ENCODE results near the gene C19orf47.

C19orf47 gene

GRCh38 chr19:40286971-40287421 is 61.2 kb downstream of the C19orf47 start:
- Histone ChIP-seq H4K20me1 (ENCODE audit: insufficient read depth, low read length) (peaks cover 22% of the 10 kb centered on the region), H3K4me1 (ENCODE audit: low read length) (peaks cover 20% of the 10 kb centered on the region), H3K79me2 (ENCODE audit: low read length) (peaks cover 31% of the 10 kb centered on the region), H3K27ac (ENCODE audit: low read length) (peak overlapping the region; percentile 87), H3K4me3 (ENCODE audit: low read length) (no peak overlapping the region), H2AFZ (ENCODE audit: low read depth, low read length) (peak overlapping the region; percentile 64), H3K9ac (ENCODE audit: low read length) (peak overlapping the region; percentile 87; the same call in 1 of the 2 replicates), H3K27me3 (ENCODE audit: low read depth, low read length) (no peaks in the 10 kb centered on the region), H3K4me2 (ENCODE audit: low read length) (peak overlapping the region; percentile 76), H3K9me3 (ENCODE audit: insufficient read depth, low read length) (no peaks in the 10 kb centered on the region), H3K36me3 (replicated peaks; ENCODE audit: low read depth, low read length) (peaks cover 3% of the 10 kb centered on the region)
- TF ChIP-seq CTCF (IDR thresholded peaks at IDR 0.05; ENCODE audit: low read depth, low read length): no peak
- TF ChIP-seq EZH2phosphoT487 (IDR thresholded peaks at IDR 0.05; ENCODE audit: low read depth): no peak

DNA sequence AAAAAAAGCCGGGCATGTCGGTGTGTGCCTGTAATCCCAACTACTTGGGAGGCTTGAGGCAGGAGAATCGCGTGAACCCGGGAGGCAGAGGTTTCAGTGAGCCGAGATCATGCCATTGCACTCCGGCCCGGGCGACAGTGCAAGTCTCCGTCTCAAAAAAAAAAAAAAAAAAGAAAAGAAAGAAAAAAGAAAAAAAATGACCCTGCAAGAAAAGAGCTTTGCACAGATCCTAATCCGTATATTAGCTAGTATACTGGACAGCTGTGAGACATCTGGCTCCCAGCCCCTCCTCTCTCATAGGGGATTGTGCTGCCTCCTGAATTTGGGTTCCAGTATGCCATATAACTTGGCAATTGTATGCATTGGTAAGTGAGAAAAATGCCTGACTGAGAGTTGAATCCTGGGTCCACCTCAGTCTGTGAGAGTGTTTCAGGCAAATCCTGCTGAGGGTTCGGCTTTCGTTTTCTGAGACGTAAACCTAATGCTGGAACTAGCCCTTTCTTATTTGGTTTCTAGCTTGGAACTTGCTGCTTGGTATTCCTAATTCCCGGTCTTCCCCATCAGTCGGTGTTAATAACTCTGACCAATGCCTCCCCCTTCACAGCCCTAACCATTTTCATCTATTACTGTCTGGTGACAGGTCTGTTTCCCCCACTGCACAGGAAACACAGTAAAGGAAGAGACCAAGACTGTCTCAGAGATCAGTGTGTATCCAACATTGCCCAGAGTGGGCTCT is 61.8 kb downstream of the C19orf47 start:
- Histone ChIP-seq H3K4me2 (ENCODE audit: low read length) (peak overlapping the region; percentile 76), H3K36me3 (replicated peaks; ENCODE audit: low read depth, low read length) (peaks cover 6% of the 10 kb centered on the region), H3K27me3 (ENCODE audit: low read depth, low read length) (no peaks in the 10 kb centered on the region), H3K4me3 (ENCODE audit: low read length) (peak overlapping the region; percentile 76), H3K9ac (ENCODE audit: low read length) (peak overlapping the region; percentile 87), H4K20me1 (ENCODE audit: insufficient read depth, low read length) (peaks cover 28% of the 10 kb centered on the region), H3K79me2 (ENCODE audit: low read length) (peaks cover 37% of the 10 kb centered on the region), H3K4me1 (ENCODE audit: low read length) (peaks cover 20% of the 10 kb centered on the region), H2AFZ (ENCODE audit: low read depth, low read length) (peak overlapping the region; percentile 64), H3K27ac (ENCODE audit: low read length) (peak overlapping the region; percentile 87), H3K9me3 (ENCODE audit: insufficient read depth, low read length) (no peaks in the 10 kb centered on the region)
- no peak for TF ChIP-seq CTCF (IDR thresholded peaks at IDR 0.05; ENCODE audit: low read depth, low read length)
- TF ChIP-seq EZH2phosphoT487 (IDR thresholded peaks at IDR 0.05; ENCODE audit: low read depth): no peak

GRCh38 chr19:40285353-40286234 is 62.6 kb downstream of the C19orf47 start:
- TF ChIP-seq CTCF (IDR thresholded peaks at IDR 0.05; ENCODE audit: low read depth, low read length) (no peak), EZH2phosphoT487 (IDR thresholded peaks at IDR 0.05; ENCODE audit: low read depth) (no peak)
- H3K4me1 ChIP-seq (ENCODE audit: low read length): peaks cover 23% of the 10 kb centered on the region
- H3K79me2 ChIP-seq (ENCODE audit: low read length): peaks cover 45% of the 10 kb centered on the region
- peak overlapping the region; percentile 19; the same call in 1 of the 2 replicates for H2AFZ ChIP-seq (ENCODE audit: low read depth, low read length)
- H3K27ac ChIP-seq (ENCODE audit: low read length): peak overlapping the region; percentile 87
- H3K4me3 ChIP-seq (ENCODE audit: low read length): peak overlapping the region; percentile 95
- H3K9ac ChIP-seq (ENCODE audit: low read length): peak overlapping the region; percentile 97
- H3K9me3 ChIP-seq (ENCODE audit: insufficient read depth, low read length): no peaks in the 10 kb centered on the region
- H4K20me1 ChIP-seq (ENCODE audit: insufficient read depth, low read length): peaks cover 36% of the 10 kb centered on the region
- peak overlapping the region; percentile 76 for H3K4me2 ChIP-seq (ENCODE audit: low read length)
- H3K36me3 ChIP-seq (replicated peaks; ENCODE audit: low read depth, low read length): peaks cover 9% of the 10 kb centered on the region
- H3K27me3 ChIP-seq (ENCODE audit: low read depth, low read length): no peaks in the 10 kb centered on the region
